Smooth muscle cell (in vitro differentiated cells): Measurements from ENCODE around the gene SELENOO. TPM values are rescaled to one million over a fixed set of nuclear protein-coding genes. Genes with fewer than 3 reads are reported as not detected.

Experiments
- DNase-seq: peaks from one replicate; lab custom pipeline; 2025; ENCODE audit not compliant: unreplicated experiment; lab: John Stamatoyannopoulos, UW
- H2AFZ ChIP-seq: fragments of 200-600 bp; sonication (generic); 2 replicates; pipeline ENCODE4 v1.6.0; 2016; ENCODE audit warnings: antibody characterized with exemption, low read depth, mild to moderate bottlenecking
- H3F3A ChIP-seq: fragments of 200-600 bp; sonication (generic); 2 replicates; pipeline ENCODE4 v1.6.0; 2017; ENCODE audit warnings: antibody characterized with exemption, low read depth
- H3K27ac ChIP-seq: fragments of 200-600 bp; sonication (generic); 2 replicates; pipeline ENCODE4 v1.5.1; 2016; ENCODE audit warnings: low read depth, mild to moderate bottlenecking
- H3K27me3 ChIP-seq: fragments of 200-600 bp; sonication (generic); 2 replicates; pipeline ENCODE4 v1.6.1; 2016; ENCODE audit warnings: low read depth, mild to moderate bottlenecking
- H3K36me3 ChIP-seq: fragments of 200-600 bp; sonication (generic); 2 replicates; pipeline ENCODE4 v1.5.1; 2016; ENCODE audit warnings: low read depth
- H3K4me1 ChIP-seq: fragments of 200-600 bp; sonication (generic); 2 replicates; pipeline ENCODE4 v1.5.1; 2016; ENCODE audit warnings: low read depth
- H3K4me2 ChIP-seq: fragments of 200-600 bp; sonication (generic); 2 replicates; pipeline ENCODE4 v1.6.0; 2016; ENCODE audit warnings: mild to moderate bottlenecking
- H3K4me3 ChIP-seq: fragments of 200-600 bp; sonication (generic); 2 replicates; pipeline ENCODE4 v1.5.1; 2016; ENCODE audit warnings: mild to moderate bottlenecking
- H3K79me2 ChIP-seq: fragments of 200-600 bp; sonication (generic); 2 replicates; pipeline ENCODE4 v1.6.0; 2016; ENCODE audit warnings: low read depth, mild to moderate bottlenecking
- H3K9ac ChIP-seq: fragments of 200-600 bp; sonication (generic); 2 replicates; pipeline ENCODE4 v1.6.0; 2016; ENCODE audit warnings: low read depth
- H3K9me3 ChIP-seq: fragments of 200-600 bp; sonication (generic); replicated peaks from 2 replicates; pipeline ENCODE4 v1.5.1; 2016; ENCODE audit warnings: low read depth
- H4K20me1 ChIP-seq: fragments of 200-600 bp; sonication (generic); 2 replicates; pipeline ENCODE4 v1.6.0; 2016; ENCODE audit warnings: low read depth
- WGBS: methylation state at CpG from one replicate; pipeline ENCODE4 v1.1.7; 2016; ENCODE audit warnings: low lambda C conversion rate; 5-methylcytosine and 5-hydroxymethylcytosine counted together
- polyA plus RNA-seq: library from polyadenylated mRNA; unstranded; fragments of >200 nt; fragmentation: Nextera tagmentation; extraction: Ambion mirVana; gene quantifications from 2 replicates; pipeline ENCODE4 v1.2.1, GENCODE V29; 2016
- total RNA-seq: library from RNA; depleted of rRNA; stranded (reverse); fragments of >200 nt; gene quantifications from 2 replicates; pipeline ENCODE4 v1.2.3, GENCODE V29; 2014
- TF ChIP-seq, protein P1 (sequence below): fragments of 200-600 bp; sonication (generic); IDR thresholded peaks from 2 replicates; pipeline ENCODE4 v1.5.1; 2017; ENCODE audit warnings: borderline replicate concordance, mild to moderate bottlenecking, antibody characterized with exemption; ENCODE audit not compliant: insufficient read depth, poor library complexity, severe bottlenecking

Gene SELENOO
- total and polyA plus RNA-seq, 2 experiments from 2014 or later, result 9.0 to 21.3 TPM

DNA sequence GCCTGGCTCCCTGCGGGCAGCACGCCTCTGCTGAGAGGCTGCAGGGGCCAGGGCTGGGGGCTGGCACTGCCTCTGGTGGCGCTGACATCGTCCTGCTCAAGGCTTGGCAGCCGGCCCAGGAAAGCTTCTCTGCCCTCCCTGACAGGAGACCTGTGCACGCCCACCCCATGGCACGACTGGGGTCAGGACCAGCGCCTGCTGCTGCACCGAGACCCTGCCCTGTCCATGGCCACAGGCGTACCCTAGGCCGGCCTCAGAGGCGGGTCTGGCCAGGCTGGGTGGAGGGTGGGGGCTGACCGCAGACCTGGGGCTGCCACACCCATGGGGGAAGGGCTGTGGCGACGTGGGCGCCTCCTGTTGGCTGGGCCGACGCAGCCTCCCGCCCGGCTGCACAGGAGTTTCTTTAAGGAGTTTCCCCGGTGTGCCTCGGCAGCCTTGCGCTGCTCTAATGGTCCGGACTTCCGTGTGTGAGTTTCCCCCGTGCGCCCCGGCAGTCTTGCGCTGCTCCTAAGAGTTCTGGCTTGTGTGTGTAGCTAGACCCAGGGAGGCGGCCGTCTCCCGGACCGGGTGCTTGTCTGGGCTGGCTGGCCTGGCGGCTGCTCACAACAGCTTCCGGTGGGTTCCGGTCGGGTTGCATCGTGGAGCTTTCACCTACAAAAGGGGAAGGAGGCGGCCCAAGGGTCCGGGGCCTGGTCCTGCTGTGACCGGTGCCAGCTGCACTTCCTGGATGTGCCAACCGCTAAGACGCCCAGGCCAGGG, 10.4 kb upstream of the SELENOO start:
- Histone ChIP-seq H3K9me3 (no peaks in the 10 kb centered on the region), H3K9ac (peak overlapping the region; percentile 65), H3K36me3 (no peaks in the 10 kb centered on the region), H3F3A (no peaks in the 10 kb centered on the region), H2AFZ (peak overlapping the region; percentile 39), H3K4me3 (peak overlapping the region; percentile 51), H3K4me2 (peak overlapping the region; percentile 91), H3K4me1 (peaks cover 13% of the 10 kb centered on the region), H3K79me2 (peaks cover 62% of the 10 kb centered on the region), H3K27ac (peak overlapping the region; percentile 72), H3K27me3 (no peaks in the 10 kb centered on the region), H4K20me1 (peaks cover 43% of the 10 kb centered on the region)
- WGBS, result 27% methylated on average over 31 of the region's 43 CpGs
- DNase-seq, result peak; percentile 61
- TF ChIP-seq, protein P1, sequence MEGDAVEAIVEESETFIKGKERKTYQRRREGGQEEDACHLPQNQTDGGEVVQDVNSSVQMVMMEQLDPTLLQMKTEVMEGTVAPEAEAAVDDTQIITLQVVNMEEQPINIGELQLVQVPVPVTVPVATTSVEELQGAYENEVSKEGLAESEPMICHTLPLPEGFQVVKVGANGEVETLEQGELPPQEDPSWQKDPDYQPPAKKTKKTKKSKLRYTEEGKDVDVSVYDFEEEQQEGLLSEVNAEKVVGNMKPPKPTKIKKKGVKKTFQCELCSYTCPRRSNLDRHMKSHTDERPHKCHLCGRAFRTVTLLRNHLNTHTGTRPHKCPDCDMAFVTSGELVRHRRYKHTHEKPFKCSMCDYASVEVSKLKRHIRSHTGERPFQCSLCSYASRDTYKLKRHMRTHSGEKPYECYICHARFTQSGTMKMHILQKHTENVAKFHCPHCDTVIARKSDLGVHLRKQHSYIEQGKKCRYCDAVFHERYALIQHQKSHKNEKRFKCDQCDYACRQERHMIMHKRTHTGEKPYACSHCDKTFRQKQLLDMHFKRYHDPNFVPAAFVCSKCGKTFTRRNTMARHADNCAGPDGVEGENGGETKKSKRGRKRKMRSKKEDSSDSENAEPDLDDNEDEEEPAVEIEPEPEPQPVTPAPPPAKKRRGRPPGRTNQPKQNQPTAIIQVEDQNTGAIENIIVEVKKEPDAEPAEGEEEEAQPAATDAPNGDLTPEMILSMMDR, result peak; percentile 33

DNA sequence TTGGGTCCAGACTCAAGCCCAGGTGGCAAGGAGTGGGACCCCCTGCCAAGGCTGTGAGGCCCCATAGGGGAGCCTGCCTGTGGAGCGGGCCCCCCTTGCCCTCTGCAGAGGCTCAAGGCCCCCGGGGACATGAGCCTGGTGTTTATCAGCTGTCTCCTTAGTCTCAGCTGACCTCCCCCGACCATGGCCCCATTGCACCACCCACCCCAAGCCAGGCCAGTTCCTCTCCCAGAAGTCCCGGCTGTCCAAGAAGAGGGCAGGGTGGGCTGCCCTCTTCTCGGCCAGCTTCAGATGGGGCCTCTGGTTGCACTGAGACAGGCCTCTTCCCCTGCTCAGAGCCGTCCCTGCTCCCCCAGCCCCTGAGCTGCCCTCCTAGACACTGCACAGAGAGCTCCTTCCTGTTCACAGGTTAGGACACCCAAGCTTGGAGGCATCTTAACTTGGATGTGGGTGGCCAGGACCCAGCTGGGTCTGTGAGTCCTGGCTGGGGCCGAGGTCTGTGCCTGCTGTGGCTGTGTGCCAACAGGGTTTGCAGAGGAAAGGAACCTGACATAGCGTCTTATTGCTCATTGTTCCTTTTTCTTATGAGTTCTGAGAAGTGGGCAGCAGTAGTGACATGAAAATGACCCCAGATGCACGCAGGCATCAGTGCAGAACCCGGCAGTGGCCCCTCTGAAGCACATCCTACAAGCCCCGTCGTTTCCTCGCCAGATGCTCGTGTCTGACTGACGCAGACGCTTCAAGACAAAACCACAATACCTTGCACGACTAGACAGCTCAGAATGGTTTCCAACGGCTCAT, 9.7 kb upstream of the SELENOO start:
- Histone ChIP-seq H3K9ac (peak overlapping the region; percentile 65), H3K79me2 (peaks cover 60% of the 10 kb centered on the region), H3K27ac (peak overlapping the region; percentile 72), H4K20me1 (peaks cover 43% of the 10 kb centered on the region), H3K27me3 (no peaks in the 10 kb centered on the region), H3F3A (no peaks in the 10 kb centered on the region), H3K4me1 (peaks cover 13% of the 10 kb centered on the region), H3K4me3 (peak overlapping the region; percentile 51), H3K9me3 (no peaks in the 10 kb centered on the region), H2AFZ (no peak overlapping the region), H3K4me2 (peak overlapping the region; percentile 91), H3K36me3 (no peaks in the 10 kb centered on the region)
- no peak for DNase-seq
- WGBS, result 52% methylated on average over 18 of the region's 18 CpGs
- TF ChIP-seq, protein P1, result no peak

DNA sequence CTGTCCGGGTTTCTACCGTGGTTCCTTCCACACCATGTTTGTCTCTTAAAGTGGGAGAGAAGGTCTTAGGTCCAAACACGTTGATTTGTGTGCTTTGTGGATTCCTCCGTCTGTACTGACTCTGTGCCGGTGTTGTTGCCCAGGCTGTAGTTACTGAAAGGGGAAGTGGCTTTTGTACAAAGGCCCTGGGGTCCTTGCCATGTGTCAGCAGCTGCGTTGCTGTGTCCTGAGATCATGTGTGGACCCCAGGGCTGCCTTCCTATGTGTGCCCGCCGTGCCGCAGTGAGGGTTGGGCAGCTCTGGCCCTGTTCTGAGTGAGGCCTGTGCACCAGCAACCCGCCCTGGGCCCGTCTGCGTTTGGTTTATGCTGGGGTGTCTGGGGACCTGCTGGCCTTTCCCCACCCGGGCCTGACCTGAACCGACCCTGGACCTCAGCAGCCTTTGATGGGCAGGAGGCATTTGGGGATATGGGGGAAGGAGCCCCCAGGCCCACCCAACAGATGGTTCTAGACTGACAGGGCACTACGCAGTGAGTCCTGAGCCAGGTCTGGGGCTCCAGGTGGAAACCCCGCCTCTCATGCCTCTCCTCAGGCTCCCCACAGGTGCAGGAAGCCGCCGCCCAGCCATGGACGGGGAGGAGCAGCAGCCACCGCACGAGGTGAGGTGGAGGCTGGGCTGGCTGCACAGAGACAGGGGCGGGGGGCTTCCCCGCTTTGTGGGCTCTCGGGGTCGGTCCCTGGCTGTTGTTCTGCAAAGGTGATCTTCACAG, 8.2 kb upstream of the SELENOO start:
- TF ChIP-seq, protein P1, result no peak
- Histone ChIP-seq H3K4me3 (no peak overlapping the region), H2AFZ (no peak overlapping the region), H3K9ac (no peak overlapping the region), H4K20me1 (peaks cover 38% of the 10 kb centered on the region), H3K4me2 (no peak overlapping the region), H3K36me3 (no peaks in the 10 kb centered on the region), H3K4me1 (peaks cover 13% of the 10 kb centered on the region), H3F3A (no peaks in the 10 kb centered on the region), H3K27me3 (no peaks in the 10 kb centered on the region), H3K79me2 (peaks cover 45% of the 10 kb centered on the region), H3K9me3 (no peaks in the 10 kb centered on the region), H3K27ac (peak overlapping the region; percentile 28)
- 90% methylated on average over 25 of the region's 25 CpGs for WGBS
- DNase-seq, result no peak
